SU-DHL-6 (cell line): ENCODE data around the gene ANXA3.

Experiments
- EZH2phosphoT487 ChIP-seq: fragments of 200-600 bp; sonication (generic), shearing (Covaris generic); conservative IDR thresholded peaks from 2 replicates; pipeline ENCODE4 v1.6.1; 2018; ENCODE audit warnings: mild to moderate bottlenecking, antibody characterized with exemption, low read length, moderate library complexity, mixed read lengths
- TF ChIP-seq, protein P1 (sequence below): fragments of 200-600 bp; sonication (generic); IDR thresholded peaks from one replicate; pipeline ENCODE4 v1.5.1; 2017; ENCODE audit warnings: antibody characterized with exemption, mild to moderate bottlenecking, low read length, moderate library complexity; ENCODE audit not compliant: insufficient read depth, poor library complexity, severe bottlenecking

DNA sequence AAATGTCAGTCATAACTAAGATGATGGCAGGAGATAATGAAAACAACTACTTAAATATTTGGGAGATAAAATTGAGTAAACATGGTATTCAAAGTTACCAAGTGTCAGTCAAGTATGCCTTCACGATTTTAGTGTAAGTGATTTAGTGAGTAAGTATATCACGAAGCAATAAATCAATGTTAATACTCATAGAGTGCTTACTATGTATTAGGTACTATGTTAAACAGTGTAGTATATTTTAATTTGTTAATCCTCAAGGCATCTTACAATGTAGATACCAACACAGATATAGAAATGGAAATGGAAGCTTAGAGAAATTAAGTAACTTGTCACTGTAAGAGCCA lies 59.6 kb downstream of the ANXA3 start:
- TF ChIP-seq, protein P1, sequence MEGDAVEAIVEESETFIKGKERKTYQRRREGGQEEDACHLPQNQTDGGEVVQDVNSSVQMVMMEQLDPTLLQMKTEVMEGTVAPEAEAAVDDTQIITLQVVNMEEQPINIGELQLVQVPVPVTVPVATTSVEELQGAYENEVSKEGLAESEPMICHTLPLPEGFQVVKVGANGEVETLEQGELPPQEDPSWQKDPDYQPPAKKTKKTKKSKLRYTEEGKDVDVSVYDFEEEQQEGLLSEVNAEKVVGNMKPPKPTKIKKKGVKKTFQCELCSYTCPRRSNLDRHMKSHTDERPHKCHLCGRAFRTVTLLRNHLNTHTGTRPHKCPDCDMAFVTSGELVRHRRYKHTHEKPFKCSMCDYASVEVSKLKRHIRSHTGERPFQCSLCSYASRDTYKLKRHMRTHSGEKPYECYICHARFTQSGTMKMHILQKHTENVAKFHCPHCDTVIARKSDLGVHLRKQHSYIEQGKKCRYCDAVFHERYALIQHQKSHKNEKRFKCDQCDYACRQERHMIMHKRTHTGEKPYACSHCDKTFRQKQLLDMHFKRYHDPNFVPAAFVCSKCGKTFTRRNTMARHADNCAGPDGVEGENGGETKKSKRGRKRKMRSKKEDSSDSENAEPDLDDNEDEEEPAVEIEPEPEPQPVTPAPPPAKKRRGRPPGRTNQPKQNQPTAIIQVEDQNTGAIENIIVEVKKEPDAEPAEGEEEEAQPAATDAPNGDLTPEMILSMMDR, result no peak
- TF ChIP-seq EZH2phosphoT487, result no peak
